Thoracic aorta (tissue), 2 donors: ENCODE results near the gene FOXP2. TPM values are rescaled to one million over a fixed set of nuclear protein-coding genes. Genes with fewer than 3 reads are reported as not detected.

Experiments used
- ATAC-seq: fragments of 150-250 bp; one replicate; pipeline ENCODE4 v1.8.0; 2017; ENCODE audit warnings: low read depth; ENCODE audit not compliant: insufficient number of reproducible peaks, low FRiP score
- DNase-seq: peaks from one replicate; pipeline ENCODE4 v3.0.0-alpha.2; 2020; ENCODE audit warnings: low spot score
- H3K27ac ChIP-seq, 2 donors: fragments of 200-600 bp; sonication (generic); 1 replicate in 1 of 2; 2 replicates in 1 of 2; pipeline ENCODE4 v1.5.1; 2016; ENCODE audit warnings: mild to moderate bottlenecking in 2 of 2, moderate library complexity in 2 of 2
- H3K27me3 ChIP-seq: fragments of 200-600 bp; sonication (generic); replicated peaks from 2 replicates; pipeline ENCODE4 v1.6.0; 2016; ENCODE audit warnings: mild to moderate bottlenecking; ENCODE audit not compliant: insufficient read depth
- H3K36me3 ChIP-seq: fragments of 200-600 bp; sonication (generic); one replicate; pipeline ENCODE4 v1.5.1; 2016
- H3K4me1 ChIP-seq, 2 donors: fragments of 200-600 bp; sonication (generic); 1 replicate in 1 of 2; 2 replicates in 1 of 2; pipeline versions ENCODE4 v1.5.1 to v1.6.0; 2016; ENCODE audit warnings: low read depth in 2 of 2, mild to moderate bottlenecking in 1 of 2; ENCODE audit not compliant: control insufficient read depth in 1 of 2
- H3K4me3 ChIP-seq: fragments of 200-600 bp; sonication (generic); 2 replicates; pipeline ENCODE4 v1.5.1; 2016; ENCODE audit warnings: mild to moderate bottlenecking
- H3K9me3 ChIP-seq: fragments of 200-600 bp; sonication (generic); 2 replicates; pipeline ENCODE4 v1.5.1; 2016
- CTCF ChIP-seq: fragments of 200-600 bp; sonication (generic); IDR thresholded peaks from one replicate; pipeline ENCODE4 v1.5.1; 2019; ENCODE audit warnings: antibody characterized with exemption
- total RNA-seq, 2 donors: library from RNA; depleted of rRNA; stranded (reverse); fragments of >200 nt; gene quantifications; one replicate each; pipeline versions ENCODE4 v1.1.0 to v1.2.3, GENCODE V29; 2016

FOXP2 gene
- total RNA-seq, 2 donors from 2014 or later = 16.7 to 17.6 TPM

DNA sequence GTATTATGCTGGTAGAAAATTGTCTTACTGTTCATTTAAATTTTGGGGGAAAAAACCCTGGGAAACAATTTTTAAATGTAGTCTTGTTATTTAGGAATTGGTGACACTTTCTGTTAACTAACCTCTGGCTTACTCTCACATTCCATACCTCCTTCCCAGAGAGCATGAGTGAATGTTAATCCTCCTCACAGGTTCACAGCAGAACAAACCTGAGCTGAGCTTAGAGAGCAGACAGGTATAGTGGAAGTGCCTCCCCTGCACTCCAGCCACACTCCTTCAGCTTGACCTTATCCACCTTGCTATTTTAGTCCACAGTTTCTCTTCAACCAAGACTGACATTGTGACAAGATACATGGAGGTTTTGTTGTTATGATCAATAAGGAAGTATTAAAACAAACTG is 235.9 kb downstream of the FOXP2 start:
- H3K9me3 ChIP-seq = no peaks in the 10 kb centered on the region
- no peaks in the 10 kb centered on the region for H3K36me3 ChIP-seq
- H3K4me3 ChIP-seq = no peak overlapping the region
- H3K27ac ChIP-seq = no peak overlapping the region
- ATAC-seq (no peak), DNase-seq (no peak)
- no peak for TF ChIP-seq CTCF
- peaks cover 0 to 4% of the 10 kb centered on the region in 2 donors for H3K4me1 ChIP-seq
- no peaks in the 10 kb centered on the region for H3K27me3 ChIP-seq

- DNase-seq = no peak
- Histone ChIP-seq H3K9me3 (no peaks in the 10 kb centered on the region), H3K36me3 (no peaks in the 10 kb centered on the region), H3K4me3 (no peak overlapping the region), H3K4me1 (peaks cover 0 to 4% of the 10 kb centered on the region in 2 donors), H3K27ac (no peak overlapping the region), H3K27me3 (no peaks in the 10 kb centered on the region)
- no peak for ATAC-seq
- no peak for TF ChIP-seq CTCF
These were observed 237.4 kb downstream of the FOXP2 start for GRCh38 chr7:114652041-114652440.

GRCh38 chr7:114653364-114654088 is 238.9 kb downstream of the FOXP2 start:
- Histone ChIP-seq H3K27me3 (no peaks in the 10 kb centered on the region), H3K4me1 (peaks cover 0 to 4% of the 10 kb centered on the region in 2 donors), H3K4me3 (no peak overlapping the region), H3K9me3 (no peaks in the 10 kb centered on the region), H3K36me3 (no peaks in the 10 kb centered on the region), H3K27ac (no peak overlapping the region)
- DNase-seq = no peak
- no peak for ATAC-seq
- no peak for TF ChIP-seq CTCF

- Histone ChIP-seq H3K27ac (no peak overlapping the region), H3K9me3 (no peaks in the 10 kb centered on the region), H3K4me1 (peaks cover 0 to 4% of the 10 kb centered on the region in 2 donors), H3K36me3 (no peaks in the 10 kb centered on the region), H3K27me3 (no peaks in the 10 kb centered on the region), H3K4me3 (no peak overlapping the region)
- no peak for DNase-seq
- no peak for ATAC-seq
- no peak for TF ChIP-seq CTCF
These were observed 241.9 kb downstream of the FOXP2 start for GRCh38 chr7:114656466-114656865.

GRCh38 chr7:114657279-114657678 is 242.7 kb downstream of the FOXP2 start:
- TF ChIP-seq CTCF = no peak

More at GRCh38 chr7:114657279-114657678, 242.7 kb downstream of the FOXP2 start:
- ATAC-seq = no peak
- no peak for DNase-seq
- H3K9me3 ChIP-seq = no peaks in the 10 kb centered on the region
- H3K4me3 ChIP-seq = no peak overlapping the region
- H3K27me3 ChIP-seq = no peaks in the 10 kb centered on the region
- H3K4me1 ChIP-seq = peaks cover 0 to 4% of the 10 kb centered on the region in 2 donors
- no peak overlapping the region for H3K27ac ChIP-seq
- H3K36me3 ChIP-seq = no peaks in the 10 kb centered on the region
